Umbilical cord (tissue), 2 donors: ENCODE measurements around the gene KRTAP5-6. TPM values are rescaled to one million over a fixed set of nuclear protein-coding genes. Genes with fewer than 3 reads are reported as not detected.

ENCODE experiments used
- DNase-seq: peaks from one replicate; pipeline ENCODE4 v3.0.0-alpha.2; 2015; ENCODE audit warnings: low spot score
- total RNA-seq: library from RNA; depleted of rRNA; stranded (reverse); fragments of >200 nt; gene quantifications from one replicate; pipeline ENCODE4 v1.2.3, GENCODE V29; 2014; ENCODE audit warnings: low replicate concordance; ENCODE audit not compliant: insufficient read depth

The KRTAP5-6 gene
- total RNA-seq, 1 donor from 2014 or later = not detected

DNA sequence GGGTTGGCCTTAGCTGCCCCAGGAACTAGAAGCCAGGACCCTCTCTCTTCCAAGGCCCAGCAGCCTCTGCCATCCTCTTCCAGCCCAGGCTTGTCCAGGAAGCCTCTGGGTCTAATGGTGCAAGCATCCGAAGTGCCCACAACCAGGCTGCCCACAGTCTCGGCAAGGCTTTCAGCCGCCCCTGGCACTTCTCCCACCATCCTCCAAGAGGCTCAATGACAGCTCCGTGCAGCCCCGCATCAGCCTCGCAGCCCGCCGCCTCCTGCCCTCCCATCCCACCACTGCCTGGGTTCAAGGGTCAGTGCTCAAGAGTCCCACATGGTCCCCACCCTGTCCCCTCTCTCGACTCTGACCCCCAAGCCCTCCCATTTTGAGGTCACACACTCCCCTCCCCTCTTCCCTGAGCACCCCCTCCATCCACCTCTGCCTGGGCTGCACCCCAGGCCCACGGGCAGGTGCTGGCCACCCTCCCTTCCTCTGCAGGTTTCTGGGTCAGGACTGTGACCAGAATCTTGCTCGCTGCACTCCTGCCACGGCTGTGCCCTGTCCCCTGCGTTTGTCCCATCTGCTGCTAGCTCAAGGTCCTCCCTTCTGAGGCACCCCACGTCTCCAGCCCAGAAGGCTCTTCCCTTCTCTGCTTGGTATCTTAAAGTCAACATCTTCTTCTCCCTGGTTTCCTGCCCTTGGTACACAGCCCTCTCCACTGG lies 36.2 kb downstream of the KRTAP5-6 start:
- no peak for DNase-seq

DNA sequence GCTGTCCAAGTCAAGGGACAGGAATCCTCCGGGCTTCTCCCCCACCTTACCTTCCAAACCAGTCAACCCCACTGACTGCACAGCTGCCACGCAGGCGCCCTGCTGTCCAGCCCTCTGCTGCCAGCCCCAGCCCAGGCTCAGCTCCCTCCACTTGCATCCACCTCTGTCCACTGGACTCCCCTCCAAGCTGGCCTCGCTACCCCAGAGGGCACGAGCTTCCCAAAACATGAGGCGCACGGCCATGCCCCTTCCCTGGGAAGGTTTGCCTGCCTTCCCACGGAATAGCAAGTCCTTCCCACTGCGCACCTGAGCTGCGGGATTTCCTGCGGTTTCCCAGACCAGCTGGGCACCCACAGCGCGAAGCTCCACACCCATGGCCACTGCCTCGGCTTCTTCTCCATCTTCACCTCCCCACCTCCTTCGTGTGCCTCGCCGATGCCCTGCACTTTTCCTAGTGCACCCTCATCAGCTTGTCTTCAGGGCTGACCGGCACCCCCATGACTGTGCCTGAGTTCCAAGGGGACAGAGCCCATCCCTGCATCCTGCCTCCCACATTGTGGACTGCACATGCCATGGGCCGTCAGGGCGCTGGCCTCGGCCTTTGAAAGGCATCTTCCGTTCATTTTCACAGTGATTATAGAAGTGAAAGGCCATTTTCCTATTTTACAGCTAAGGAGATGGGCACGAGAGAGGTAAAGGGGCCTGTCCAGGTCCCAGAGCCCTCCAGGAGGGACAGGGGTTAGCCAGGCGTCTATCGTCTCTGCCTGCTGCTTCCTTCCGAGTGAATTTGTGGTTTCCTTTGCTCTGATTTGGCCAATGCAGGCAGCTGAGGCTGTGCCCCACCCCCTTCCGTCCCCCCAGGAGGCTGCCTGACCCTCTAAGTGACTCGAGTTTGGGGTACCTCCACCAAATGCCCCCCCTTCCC lies 37.0 kb downstream of the KRTAP5-6 start:
- no peak for DNase-seq

DNA sequence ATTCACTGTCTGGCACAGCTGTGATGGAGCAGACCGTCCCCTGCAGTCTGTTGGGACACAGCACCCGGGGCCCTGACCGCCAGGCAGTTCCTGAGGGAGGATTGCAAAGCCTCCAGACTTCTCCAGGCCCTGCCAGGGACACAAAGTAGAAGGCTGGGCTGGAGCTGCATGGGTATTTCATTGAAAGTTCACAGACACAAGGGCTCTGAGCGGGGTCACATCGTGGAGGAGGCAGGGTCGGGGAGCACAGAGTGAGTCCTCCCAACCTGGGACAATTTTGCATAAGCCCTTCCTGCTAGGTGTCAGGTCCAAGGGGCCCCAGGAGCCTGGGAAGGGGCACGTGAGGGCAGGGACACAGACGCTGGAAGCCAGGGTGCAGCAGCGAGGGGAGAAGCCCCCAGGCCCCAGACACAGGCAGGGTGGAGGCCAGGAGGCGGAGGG lies 37.7 kb downstream of the KRTAP5-6 start:
- no peak for DNase-seq

DNA sequence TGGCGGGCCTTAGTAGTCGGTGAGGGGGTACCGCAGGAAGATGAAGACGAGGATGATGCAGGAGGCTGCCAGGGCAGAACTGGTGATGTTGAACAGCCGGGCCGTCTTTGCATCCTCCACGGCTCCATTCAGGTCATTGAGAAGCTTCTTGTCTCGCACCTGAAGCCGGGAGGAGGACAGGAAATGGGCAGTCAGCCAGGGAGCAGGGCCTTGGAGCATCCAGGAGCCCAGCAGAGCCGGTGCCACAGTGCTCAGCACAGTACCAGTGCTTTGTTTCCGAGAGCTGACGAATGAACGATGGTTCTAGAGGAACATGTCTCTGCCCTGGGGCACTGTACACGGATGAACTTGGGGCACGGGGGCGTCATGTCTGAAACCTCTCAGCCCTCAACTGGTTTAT lies 38.3 kb downstream of the KRTAP5-6 start:
- DNase-seq = no peak

DNA sequence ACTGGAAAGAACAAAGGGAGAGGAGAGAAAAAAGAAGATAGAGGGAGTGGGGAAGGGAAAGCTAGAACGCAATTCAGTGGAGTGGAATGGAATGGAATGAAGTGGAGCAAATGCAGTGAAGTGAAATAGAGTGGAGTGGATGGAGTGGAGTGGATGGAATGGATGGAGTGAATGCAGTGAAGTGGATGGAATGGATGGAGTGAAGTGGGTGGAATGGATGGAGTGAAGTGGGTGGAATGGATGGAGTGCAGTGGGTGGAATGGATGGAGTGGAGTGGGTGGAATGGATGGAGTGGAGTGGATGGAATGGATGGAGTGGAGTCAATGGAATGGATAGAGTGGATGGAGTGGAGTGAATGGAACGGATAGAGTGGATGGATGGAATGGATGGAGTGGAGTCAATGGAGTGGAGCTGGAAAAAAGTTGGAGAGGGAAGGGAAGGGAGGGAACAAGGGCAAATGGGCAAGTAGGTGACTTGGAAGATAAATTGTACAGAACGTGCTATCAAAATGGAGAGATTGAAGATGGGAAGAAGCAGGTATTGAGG lies 39.5 kb downstream of the KRTAP5-6 start:
- no peak for DNase-seq

DNA sequence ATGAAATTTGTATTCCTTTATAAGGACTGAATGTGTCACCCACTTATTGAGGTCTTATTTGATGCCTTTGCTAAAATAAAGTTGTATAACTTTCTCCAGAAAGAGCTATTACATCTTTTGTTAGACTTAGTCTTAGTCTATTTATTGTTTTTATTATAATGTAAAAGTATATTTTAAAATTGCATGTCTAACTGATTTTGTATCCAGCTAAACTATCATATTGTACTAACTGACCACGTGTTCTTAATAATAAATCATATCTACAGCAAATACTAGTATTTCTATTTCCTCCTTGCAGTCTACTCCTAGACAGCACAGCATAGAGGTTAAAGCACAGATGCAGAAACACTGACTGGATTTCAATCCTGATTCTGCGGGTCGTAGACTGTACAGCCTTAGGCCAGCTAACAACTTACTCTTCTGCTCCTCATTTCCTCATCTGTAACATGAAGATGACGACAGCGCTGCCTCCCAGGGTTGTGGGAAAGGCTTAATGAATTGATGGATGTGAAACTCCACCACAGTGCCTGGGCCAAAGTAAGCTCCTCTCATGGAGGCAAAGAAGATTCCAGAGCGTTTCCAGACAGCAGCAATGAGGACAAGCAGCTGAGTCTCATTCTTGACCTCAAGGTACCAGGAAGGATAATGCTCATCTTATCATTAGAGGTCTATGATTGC lies 40.2 kb downstream of the KRTAP5-6 start:
- no peak for DNase-seq

DNA sequence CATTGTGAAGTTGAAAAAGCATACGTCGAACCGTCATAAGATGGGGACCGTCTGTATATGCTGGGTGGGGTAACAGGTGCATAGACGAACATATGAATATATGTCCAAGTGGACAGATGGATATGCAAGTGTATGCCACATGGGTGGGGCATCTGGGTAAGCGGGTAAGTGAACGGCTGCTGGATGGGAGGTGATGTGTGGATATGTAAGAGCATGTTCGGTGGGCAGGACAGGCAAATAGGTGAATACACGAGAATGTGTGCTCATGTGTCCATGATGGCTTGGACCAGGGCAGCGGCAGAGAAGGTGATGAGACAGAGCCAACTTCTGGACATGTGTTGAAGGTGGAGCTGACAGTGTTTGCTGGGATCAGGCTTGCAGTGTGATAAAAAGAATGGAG lies 41.4 kb downstream of the KRTAP5-6 start:
- no peak for DNase-seq

DNA sequence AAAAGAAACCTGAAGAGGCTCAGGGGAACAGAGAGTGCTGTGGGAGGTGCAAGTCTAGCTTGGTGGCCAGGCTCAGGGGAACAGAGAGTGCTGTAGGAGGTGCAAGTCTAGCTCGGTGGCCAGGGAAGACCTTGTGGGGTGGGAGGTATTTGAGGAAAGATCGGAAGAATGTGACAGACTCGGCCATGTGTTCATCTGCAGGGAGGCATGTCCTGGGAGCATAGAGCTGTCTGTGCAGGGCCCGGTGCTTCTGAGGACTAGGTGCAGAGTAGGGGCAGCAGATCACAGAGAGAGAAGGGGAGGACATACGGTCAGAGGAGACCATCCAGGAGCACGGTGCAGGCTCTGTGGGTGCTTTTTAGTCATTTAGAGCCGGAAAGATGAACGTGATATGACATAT lies 42.6 kb downstream of the KRTAP5-6 start:
- DNase-seq = no peak

DNA sequence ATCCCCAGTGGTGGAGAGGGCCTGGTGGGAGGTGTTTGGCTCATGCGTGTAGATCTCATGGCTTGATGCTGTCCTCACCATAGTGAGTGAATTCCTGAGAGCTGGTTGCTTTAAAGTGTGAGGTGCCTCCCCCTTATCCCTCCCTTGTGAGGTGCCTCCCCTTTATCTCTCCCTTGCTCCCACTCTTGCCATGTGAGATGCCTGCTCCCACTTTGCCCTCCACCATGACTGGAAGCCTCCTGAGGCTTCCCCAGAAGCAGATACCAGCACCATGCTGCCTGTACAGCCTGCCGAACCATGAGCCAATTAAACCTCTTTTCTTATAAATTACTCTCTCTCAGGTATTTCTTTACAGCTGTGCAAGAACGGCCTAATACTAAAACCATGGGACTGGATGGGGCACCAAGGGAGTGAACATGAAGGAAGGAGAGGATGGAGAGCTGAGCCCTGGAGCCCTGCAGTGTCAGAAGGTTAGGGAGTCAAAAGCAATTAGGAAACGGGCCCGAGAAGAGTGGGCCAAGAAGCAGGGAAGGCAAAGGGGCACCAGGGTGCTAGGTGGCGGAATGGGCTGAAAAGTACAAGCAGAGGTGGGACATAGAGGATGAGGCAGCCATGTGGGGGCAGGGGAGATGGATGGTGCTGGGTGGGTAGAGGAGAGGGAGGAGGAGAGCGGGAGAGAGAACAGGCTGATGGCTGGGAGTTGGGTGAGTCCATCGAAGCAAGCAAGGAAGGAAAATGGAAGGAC lies 44.0 kb downstream of the KRTAP5-6 start:
- no peak for DNase-seq

DNA sequence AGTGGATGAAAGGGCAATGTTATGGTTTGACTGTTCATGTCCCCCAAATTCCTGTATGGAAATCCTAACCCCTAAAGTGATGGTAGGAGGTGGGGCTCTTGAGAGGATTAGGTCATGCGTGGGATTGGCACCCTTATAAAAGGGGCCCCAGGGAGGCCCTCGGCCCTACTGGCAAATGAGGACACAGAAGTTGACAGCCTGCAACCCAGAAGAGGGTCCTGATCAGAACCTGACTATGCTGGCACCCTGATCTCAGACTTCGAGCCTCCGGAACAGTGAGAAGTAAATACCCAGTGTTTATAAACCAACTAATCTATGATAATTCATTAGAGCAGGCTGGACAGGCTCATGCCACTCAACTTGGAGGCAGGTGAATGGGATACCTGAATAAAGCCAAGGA lies 44.7 kb downstream of the KRTAP5-6 start:
- no peak for DNase-seq

DNA sequence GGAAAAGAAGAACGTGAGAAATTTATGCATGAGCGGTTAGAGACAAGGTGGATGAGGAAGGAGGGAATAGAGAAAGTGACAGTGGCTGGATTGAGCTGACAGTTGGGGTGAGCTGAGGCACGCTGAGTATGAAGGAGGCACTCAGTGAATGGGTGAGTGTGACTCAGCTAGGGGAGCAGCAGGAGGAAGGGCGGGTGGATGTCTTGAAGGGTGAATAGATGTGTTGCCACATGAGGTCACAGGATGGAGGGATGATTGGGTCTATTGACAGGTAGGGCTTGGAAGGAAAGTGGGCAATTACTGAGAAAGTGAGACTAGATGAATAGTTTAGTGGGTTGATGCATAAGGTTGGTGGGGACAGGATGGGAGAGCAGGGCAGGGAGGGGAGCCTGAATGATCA lies 45.4 kb downstream of the KRTAP5-6 start:
- no peak for DNase-seq

DNA sequence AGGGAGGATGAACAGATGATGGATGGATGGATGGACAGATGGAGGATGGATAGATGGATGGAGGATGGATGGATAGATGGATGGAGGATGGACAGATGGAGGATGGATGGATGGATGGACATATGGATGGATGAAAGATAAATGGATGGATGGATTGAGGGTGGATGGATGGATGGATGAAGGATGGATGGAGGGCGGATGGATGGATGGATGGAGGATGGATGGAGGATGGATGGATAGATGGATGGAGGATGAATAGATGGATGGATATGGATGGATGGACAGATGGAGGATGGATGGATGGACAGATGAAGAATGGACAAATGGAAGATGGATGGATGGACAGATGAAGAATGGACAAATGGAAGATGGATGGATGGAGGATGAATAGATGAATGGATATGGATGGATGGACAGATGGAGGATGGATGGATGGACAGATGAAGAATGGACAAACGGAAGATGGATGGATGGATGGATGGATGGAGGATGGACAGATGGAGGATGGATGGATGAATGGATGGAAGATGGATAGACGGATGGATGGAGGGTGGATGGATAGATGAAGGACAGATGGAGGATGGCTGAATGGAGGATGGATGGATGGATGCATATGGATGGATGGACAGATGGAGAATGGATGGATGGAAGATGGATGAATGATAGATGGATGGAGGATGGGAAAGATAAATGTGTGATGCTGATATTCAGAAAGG lies 46.0 kb downstream of the KRTAP5-6 start:
- no peak for DNase-seq

DNA sequence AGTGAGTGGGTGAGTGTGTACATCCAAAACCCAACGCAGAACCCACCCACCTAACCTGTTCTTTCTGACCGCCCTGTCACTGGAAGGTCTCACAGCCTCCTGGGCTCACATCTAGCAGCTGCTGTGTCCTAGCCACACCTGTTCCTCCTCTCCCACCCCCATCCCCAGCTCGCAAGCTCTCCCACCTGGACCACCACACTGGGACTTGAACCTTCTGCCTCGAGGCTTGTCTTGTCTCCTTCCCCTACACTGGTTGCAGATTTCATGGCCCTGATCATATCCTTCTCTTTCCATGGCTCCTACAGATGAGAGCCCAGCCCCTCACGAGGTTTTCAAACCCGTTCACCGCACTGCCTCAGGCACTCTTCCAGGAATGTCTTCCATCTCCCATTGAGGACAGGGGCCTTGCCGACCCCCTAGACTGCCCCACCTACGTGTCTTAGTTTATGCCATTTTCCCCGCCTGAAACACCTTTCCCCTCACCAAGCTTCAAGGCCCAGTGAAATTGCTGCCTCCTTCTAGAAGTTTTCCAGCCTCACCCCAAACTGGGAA lies 46.7 kb downstream of the KRTAP5-6 start:
- no peak for DNase-seq

DNA sequence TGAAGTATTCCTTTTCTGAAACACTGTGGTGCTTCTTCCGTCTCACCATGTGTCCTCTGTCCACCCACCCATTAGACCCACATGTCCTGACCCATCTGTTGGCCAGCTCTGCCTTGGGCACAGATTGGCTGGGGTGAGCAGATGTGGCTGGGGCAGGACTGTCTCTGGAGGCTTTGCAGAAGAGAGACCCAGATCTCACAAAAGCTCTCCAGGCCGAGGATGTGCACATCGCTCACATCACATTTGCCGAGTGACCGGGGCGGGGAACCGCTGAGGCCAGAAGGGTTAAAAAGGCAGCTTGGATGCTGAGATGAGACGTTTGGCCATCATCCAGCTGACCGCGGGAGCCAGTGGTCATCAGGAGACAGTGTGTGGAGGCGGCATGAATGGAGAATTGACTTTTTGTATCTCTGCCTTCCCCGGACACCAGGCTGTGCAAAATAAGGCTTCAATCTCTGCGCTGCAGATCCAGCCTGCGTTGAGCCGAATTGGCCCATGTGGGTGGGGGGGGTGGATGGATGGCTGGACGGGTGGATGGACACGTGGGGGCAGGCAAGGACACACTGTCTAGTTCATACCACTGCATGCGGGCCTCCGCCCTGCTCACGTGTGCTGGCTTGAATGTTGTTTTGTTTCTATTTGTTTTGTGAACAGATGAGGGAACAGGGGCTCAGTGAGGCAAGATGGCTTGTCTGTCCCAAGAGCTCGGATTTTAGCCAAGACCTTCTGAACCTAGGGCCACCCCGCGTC lies 47.3 kb downstream of the KRTAP5-6 start:
- no peak for DNase-seq

DNA sequence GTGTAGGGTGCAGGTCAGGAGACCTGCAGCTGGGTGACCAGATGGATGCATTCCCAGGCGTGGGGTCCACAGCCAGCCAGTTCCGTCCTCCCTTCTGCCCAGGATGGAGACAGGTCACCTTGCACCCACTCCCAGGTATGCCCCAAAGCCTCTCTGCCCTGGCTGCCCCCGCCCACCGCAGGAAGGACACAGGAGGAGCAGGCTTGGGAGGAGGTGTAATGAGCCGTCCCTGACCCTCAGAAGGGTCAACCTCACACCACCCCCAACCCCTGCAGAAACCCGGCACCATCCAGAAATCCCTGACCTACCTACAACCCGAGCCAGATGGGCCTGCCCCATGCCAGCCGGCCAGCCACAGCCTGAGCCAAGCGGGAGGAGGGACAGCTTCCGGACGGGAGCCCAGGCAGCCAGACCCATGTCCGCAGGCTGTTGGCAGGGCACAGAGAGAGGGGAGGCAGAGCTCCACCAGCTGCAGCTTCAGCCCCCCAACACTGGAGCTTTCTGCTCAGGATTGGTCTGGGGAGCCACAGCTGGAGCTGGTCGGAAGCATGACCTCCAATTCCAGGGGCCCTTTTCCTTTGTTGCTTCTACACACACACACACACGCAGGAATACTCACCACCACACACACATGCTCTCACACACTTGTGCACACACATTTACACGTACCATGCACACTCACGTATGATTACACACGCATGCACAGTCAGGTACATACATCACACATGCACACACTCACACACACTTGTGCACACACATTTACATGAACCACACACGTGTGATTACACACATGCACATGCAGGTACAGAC lies 48.1 kb downstream of the KRTAP5-6 start:
- DNase-seq = no peak

DNA sequence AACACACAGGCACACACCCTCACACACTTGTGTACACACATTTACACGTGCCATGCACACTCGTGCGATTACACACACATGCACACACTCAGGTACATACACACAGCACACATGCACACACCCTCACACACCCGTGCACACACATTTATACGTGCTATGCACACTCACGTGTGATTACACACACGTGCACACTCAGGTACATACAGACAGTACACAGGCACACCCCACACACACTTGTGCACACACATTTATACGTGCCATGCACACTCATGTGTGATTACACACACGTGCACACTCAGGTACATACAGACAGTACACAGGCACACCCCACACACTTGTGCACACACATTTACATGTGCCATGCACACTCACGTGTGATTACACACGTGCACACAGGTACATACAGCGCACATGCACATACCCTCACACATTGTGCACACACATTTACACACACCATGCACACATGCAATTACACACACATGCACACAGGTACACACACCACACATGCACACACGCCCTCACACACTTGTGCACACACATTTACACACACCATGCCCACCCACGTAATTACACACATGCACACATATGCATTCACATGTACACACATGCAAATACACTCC lies 48.8 kb downstream of the KRTAP5-6 start:
- no peak for DNase-seq

DNA sequence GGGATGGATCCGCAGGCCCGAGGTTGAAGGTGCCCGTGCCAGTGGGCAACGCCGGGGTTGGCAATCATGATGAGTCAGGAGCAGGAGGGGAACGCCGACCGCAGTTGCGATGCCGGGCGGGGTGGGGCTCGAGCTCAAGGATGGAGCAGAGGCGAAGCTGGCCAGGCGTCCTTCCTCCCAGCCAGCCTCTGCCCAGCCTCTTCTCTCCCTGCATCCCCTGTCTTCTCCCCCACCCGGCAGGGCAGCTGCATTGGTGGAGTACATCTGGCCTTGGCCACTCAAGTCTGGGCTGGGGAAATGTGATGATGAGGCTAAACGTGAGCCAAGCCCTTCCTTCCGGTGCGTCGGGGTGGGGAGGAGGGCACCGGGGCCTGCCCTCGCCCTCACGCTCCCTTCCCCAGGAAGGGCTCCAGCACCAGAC lies 49.5 kb downstream of the KRTAP5-6 start:
- no peak for DNase-seq
